HUES48 (cell line): ENCODE data around the gene RAB7A.

Experiments used
- H3K27ac ChIP-seq: one replicate; pipeline ENCODE4 v1.7.0; 2013; ENCODE audit warnings: low read depth, low read length, inconsistent platforms
- H3K27me3 ChIP-seq: 2 replicates; pipeline ENCODE4 v1.6.1; 2013; ENCODE audit warnings: mild to moderate bottlenecking, low read length; ENCODE audit not compliant: control insufficient read depth, insufficient read depth
- H3K36me3 ChIP-seq: 2 replicates; pipeline ENCODE4 v1.6.1; 2013; ENCODE audit warnings: low read length; ENCODE audit not compliant: control insufficient read depth, insufficient read depth
- H3K4me1 ChIP-seq: 2 replicates; pipeline ENCODE4 v1.6.1; 2013; ENCODE audit warnings: mild to moderate bottlenecking, low read length; ENCODE audit not compliant: control insufficient read depth, insufficient read depth
- H3K4me3 ChIP-seq: 2 replicates; pipeline ENCODE4 v1.5.1; 2013; ENCODE audit warnings: mild to moderate bottlenecking, low read depth, low read length
- H3K9ac ChIP-seq: 2 replicates; pipeline ENCODE4 v1.6.1; 2013; ENCODE audit warnings: mild to moderate bottlenecking, low read depth, low read length, moderate library complexity
- H3K9me3 ChIP-seq: 2 replicates; pipeline ENCODE4 v1.6.1; 2013; ENCODE audit warnings: low read length; ENCODE audit not compliant: control insufficient read depth, insufficient read depth

The RAB7A gene

GRCh38 chr3:128775906-128776542 lies 50.0 kb downstream of the RAB7A start:
- Histone ChIP-seq H3K4me1 (peaks cover 24% of the 10 kb centered on the region), H3K4me3 (no peak overlapping the region), H3K36me3 (peaks cover 3% of the 10 kb centered on the region; the same call in 1 of the 2 replicates), H3K9me3 (peaks cover 6% of the 10 kb centered on the region; the same call in 1 of the 2 replicates), H3K9ac (no peak overlapping the region), H3K27me3 (no peaks in the 10 kb centered on the region), H3K27ac (no peak overlapping the region)

- H3K36me3 ChIP-seq: peaks cover 3% of the 10 kb centered on the region; the same call in 1 of the 2 replicates
- peaks cover 27% of the 10 kb centered on the region for H3K4me1 ChIP-seq
- no peak overlapping the region for H3K4me3 ChIP-seq
- H3K27ac ChIP-seq: peak overlapping the region; percentile 37
- no peaks in the 10 kb centered on the region for H3K9me3 ChIP-seq
- H3K27me3 ChIP-seq: no peaks in the 10 kb centered on the region
- no peak overlapping the region for H3K9ac ChIP-seq
These were observed 54.3 kb downstream of the RAB7A start for GRCh38 chr3:128780101-128780837.

- no peaks in the 10 kb centered on the region for H3K27me3 ChIP-seq
- H3K27ac ChIP-seq: no peak overlapping the region
- H3K36me3 ChIP-seq: peaks cover 3% of the 10 kb centered on the region; the same call in 1 of the 2 replicates
- H3K9me3 ChIP-seq: no peaks in the 10 kb centered on the region
- H3K4me1 ChIP-seq: peaks cover 27% of the 10 kb centered on the region
- H3K4me3 ChIP-seq: no peak overlapping the region
- no peak overlapping the region for H3K9ac ChIP-seq
These were observed 55.2 kb downstream of the RAB7A start for GRCh38 chr3:128781164-128781563.

GRCh38 chr3:128782282-128783146 lies 56.5 kb downstream of the RAB7A start:
- Histone ChIP-seq H3K36me3 (no peaks in the 10 kb centered on the region), H3K27ac (no peak overlapping the region), H3K9me3 (no peaks in the 10 kb centered on the region), H3K4me1 (peaks cover 36% of the 10 kb centered on the region), H3K9ac (no peak overlapping the region), H3K27me3 (no peaks in the 10 kb centered on the region), H3K4me3 (no peak overlapping the region)

- Histone ChIP-seq H3K36me3 (no peaks in the 10 kb centered on the region), H3K9me3 (no peaks in the 10 kb centered on the region), H3K9ac (no peak overlapping the region), H3K4me3 (no peak overlapping the region), H3K4me1 (peaks cover 40% of the 10 kb centered on the region), H3K27me3 (no peaks in the 10 kb centered on the region), H3K27ac (peak overlapping the region; percentile 21)
These were observed 57.8 kb downstream of the RAB7A start for GRCh38 chr3:128783774-128784173.

- H3K27me3 ChIP-seq: no peaks in the 10 kb centered on the region
- H3K27ac ChIP-seq: no peak overlapping the region
- H3K9me3 ChIP-seq: no peaks in the 10 kb centered on the region
- H3K4me1 ChIP-seq: peaks cover 38% of the 10 kb centered on the region
- no peaks in the 10 kb centered on the region for H3K36me3 ChIP-seq
- no peak overlapping the region for H3K4me3 ChIP-seq
- H3K9ac ChIP-seq: no peak overlapping the region
These were observed 58.2 kb downstream of the RAB7A start for GRCh38 chr3:128784232-128784631.

- H3K4me1 ChIP-seq: peaks cover 32% of the 10 kb centered on the region
- H3K9me3 ChIP-seq: no peaks in the 10 kb centered on the region
- H3K9ac ChIP-seq: no peak overlapping the region
- H3K27me3 ChIP-seq: no peaks in the 10 kb centered on the region
- H3K4me3 ChIP-seq: no peak overlapping the region
- no peak overlapping the region for H3K27ac ChIP-seq
- no peaks in the 10 kb centered on the region for H3K36me3 ChIP-seq
These were observed 58.9 kb downstream of the RAB7A start for GRCh38 chr3:128784843-128785242.

GRCh38 chr3:128786434-128787020 lies 60.5 kb downstream of the RAB7A start:
- Histone ChIP-seq H3K36me3 (no peaks in the 10 kb centered on the region), H3K9me3 (no peaks in the 10 kb centered on the region), H3K27me3 (no peaks in the 10 kb centered on the region), H3K27ac (no peak overlapping the region), H3K9ac (no peak overlapping the region), H3K4me3 (no peak overlapping the region), H3K4me1 (peaks cover 24% of the 10 kb centered on the region)

GRCh38 chr3:128787256-128788253 lies 61.6 kb downstream of the RAB7A start:
- no peaks in the 10 kb centered on the region for H3K36me3 ChIP-seq
- no peaks in the 10 kb centered on the region for H3K9me3 ChIP-seq
- peak overlapping the region; percentile 1 for H3K27ac ChIP-seq
- no peaks in the 10 kb centered on the region for H3K27me3 ChIP-seq
- H3K4me3 ChIP-seq: no peak overlapping the region
- H3K4me1 ChIP-seq: peaks cover 24% of the 10 kb centered on the region
- no peak overlapping the region for H3K9ac ChIP-seq
